Measurements from ENCODE around the gene C4orf50. TPM values are rescaled to one million over a fixed set of nuclear protein-coding genes. Genes with fewer than 3 reads are reported as not detected.

Gene C4orf50
- total and polyA plus RNA-seq, 2 of the 4 experiments (the other 2 are of a cell fraction) = not detected

DNA sequence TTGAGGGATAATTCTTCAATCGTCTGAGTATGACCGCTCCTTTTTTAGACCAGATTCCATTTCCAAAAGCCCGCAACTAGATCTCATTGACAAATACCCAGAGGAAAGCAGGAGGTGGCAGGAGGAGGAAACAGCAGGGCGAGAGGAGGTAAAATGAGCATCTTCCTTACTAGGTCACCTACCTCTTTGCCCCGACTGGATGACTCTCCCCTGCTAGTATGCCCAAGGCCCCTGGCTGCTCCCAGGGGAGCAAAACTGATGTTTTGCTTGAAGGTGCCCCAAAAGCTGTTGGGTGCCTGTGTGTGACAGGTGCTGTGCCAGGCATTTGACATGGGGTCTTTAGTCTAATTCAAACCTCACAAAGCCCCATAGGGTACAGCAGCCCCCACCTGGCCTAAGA is 48.9 kb downstream of the C4orf50 start:
- Histone ChIP-seq H2AFZ (replicated peaks; ENCODE audit: low read length, poor library complexity) (no peak overlapping the region), H2BK20ac (ENCODE audit: low read depth, low read length) (no peak overlapping the region), H3K14ac (replicated peaks; ENCODE audit: low read depth, low read length) (no peak overlapping the region), H3K4me3 (ENCODE audit: insufficient read depth, low read depth, low read length) (no peak overlapping the region), H2AK5ac (ENCODE audit: low read depth, low read length) (no peak overlapping the region), H2BK5ac (ENCODE audit: low read depth, low read length, poor library complexity, severe bottlenecking) (no peak overlapping the region), H3K18ac (ENCODE audit: low read depth, low read length) (no peak overlapping the region), H3K56ac (ENCODE audit: extremely low read depth, insufficient read depth, low read length) (no peak overlapping the region), H3K23ac (ENCODE audit: low read depth, low read length) (no peak overlapping the region), H4K8ac (ENCODE audit: low read depth in 2 of 2, low read length in 2 of 2) (no peak overlapping the region), H3K4me2 (ENCODE audit: low read depth, low read length) (no peak overlapping the region), H4K91ac (ENCODE audit: insufficient read depth, low read depth, low read length) (no peak overlapping the region), H3K79me1 (ENCODE audit: low read depth in 1 of 2, low read length in 2 of 2) (no peaks in the 10 kb centered on the region), H3K9ac (ENCODE audit: low read depth, low read length) (no peak overlapping the region), H2AK9ac (replicated peaks; ENCODE audit: low read depth, low read length, poor library complexity) (no peak overlapping the region), H3K27ac (ENCODE audit: insufficient read depth, low read length) (no peak overlapping the region), H2BK15ac (ENCODE audit: low read depth, low read length) (no peak overlapping the region), H4K5ac (ENCODE audit: low read depth, low read length) (no peak overlapping the region), H3K36me3 (ENCODE audit: control insufficient read depth, insufficient read depth, low read length) (no peaks in the 10 kb centered on the region), H3K9me3 (ENCODE audit: control insufficient read depth, insufficient read depth, low read length) (no peaks in the 10 kb centered on the region), H2BK120ac (ENCODE audit: low read depth, low read length) (no peak overlapping the region), H3K4ac (ENCODE audit: low read depth, low read length) (no peak overlapping the region), H4K20me1 (ENCODE audit: insufficient read depth, low read length) (no peaks in the 10 kb centered on the region), H3K27me3 (ENCODE audit: control insufficient read depth, insufficient read depth, low read length) (no peaks in the 10 kb centered on the region; the same call in 1 of the 2 replicates), H3K9me1 (ENCODE audit: insufficient read depth, low read length) (no peaks in the 10 kb centered on the region), H3K4me1 (ENCODE audit: control insufficient read depth, insufficient read depth, low read length) (no peaks in the 10 kb centered on the region)
- ChIA-PET POLR2A (ENCODE audit: unreplicated experiment) (no interaction called here), CTCF (no interaction called here)
- no TSS peak for BruUV-seq (replicated peaks)
- DNase-seq = no peak
- dilution Hi-C loops (cut with HindIII; ENCODE audit: low sequenced_read_pairs, unreplicated experiment) (no loop called here), in situ Hi-C loops (cut with MboI; ENCODE audit: low sequenced_read_pairs) (no loop called here), intact Hi-C loops (cut with micrococcal nuclease) (no loop called here)
- WGBS, 2 experiments (ENCODE audit: extremely low coverage in 2 of 2, insufficient read length in 1 of 2) = no CpG with 5 or more reads among the region's 5 CpGs
- no peak for ATAC-seq (ENCODE audit: low read depth)
- TF ChIP-seq CHD1 (IDR thresholded peaks at IDR 0.05; ENCODE audit: low read depth, low read length) = no peak
- no peak for TF ChIP-seq MXI1 (IDR thresholded peaks at IDR 0.05; ENCODE audit: borderline replicate concordance, low read depth, low read length)
- no peak for TF ChIP-seq CEBPB (IDR thresholded peaks at IDR 0.05; ENCODE audit: low read depth, low read length)
- TF ChIP-seq, protein P1, sequence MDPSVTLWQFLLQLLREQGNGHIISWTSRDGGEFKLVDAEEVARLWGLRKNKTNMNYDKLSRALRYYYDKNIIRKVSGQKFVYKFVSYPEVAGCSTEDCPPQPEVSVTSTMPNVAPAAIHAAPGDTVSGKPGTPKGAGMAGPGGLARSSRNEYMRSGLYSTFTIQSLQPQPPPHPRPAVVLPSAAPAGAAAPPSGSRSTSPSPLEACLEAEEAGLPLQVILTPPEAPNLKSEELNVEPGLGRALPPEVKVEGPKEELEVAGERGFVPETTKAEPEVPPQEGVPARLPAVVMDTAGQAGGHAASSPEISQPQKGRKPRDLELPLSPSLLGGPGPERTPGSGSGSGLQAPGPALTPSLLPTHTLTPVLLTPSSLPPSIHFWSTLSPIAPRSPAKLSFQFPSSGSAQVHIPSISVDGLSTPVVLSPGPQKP (IDR thresholded peaks at IDR 0.05; ENCODE audit: borderline replicate concordance, low read depth, low read length) = no peak
- no peak for TF ChIP-seq RCOR1 (IDR thresholded peaks at IDR 0.05; ENCODE audit: insufficient replicate concordance, low read length)
- TF ChIP-seq, protein P2, sequence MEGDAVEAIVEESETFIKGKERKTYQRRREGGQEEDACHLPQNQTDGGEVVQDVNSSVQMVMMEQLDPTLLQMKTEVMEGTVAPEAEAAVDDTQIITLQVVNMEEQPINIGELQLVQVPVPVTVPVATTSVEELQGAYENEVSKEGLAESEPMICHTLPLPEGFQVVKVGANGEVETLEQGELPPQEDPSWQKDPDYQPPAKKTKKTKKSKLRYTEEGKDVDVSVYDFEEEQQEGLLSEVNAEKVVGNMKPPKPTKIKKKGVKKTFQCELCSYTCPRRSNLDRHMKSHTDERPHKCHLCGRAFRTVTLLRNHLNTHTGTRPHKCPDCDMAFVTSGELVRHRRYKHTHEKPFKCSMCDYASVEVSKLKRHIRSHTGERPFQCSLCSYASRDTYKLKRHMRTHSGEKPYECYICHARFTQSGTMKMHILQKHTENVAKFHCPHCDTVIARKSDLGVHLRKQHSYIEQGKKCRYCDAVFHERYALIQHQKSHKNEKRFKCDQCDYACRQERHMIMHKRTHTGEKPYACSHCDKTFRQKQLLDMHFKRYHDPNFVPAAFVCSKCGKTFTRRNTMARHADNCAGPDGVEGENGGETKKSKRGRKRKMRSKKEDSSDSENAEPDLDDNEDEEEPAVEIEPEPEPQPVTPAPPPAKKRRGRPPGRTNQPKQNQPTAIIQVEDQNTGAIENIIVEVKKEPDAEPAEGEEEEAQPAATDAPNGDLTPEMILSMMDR (conservative IDR thresholded peaks at IDR 0.05; ENCODE audit: low read depth, low read length) = no peak
- TF ChIP-seq, protein P3, sequence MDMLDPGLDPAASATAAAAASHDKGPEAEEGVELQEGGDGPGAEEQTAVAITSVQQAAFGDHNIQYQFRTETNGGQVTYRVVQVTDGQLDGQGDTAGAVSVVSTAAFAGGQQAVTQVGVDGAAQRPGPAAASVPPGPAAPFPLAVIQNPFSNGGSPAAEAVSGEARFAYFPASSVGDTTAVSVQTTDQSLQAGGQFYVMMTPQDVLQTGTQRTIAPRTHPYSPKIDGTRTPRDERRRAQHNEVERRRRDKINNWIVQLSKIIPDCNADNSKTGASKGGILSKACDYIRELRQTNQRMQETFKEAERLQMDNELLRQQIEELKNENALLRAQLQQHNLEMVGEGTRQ (IDR thresholded peaks at IDR 0.05; ENCODE audit: low read depth, low read length) = no peak
- no peak for TF ChIP-seq SMC3 (IDR thresholded peaks at IDR 0.05; ENCODE audit: low read depth, low read length)
- TF ChIP-seq RFX5 (IDR thresholded peaks at IDR 0.05; ENCODE audit: low read depth, low read length) = no peak
- TF ChIP-seq BHLHE40 (IDR thresholded peaks at IDR 0.05; ENCODE audit: low read depth, low read length) = no peak
- no peak for TF ChIP-seq NFE2L2 (IDR thresholded peaks at IDR 0.05; ENCODE audit: low read depth, low read length)
- no peak for TF ChIP-seq MAFK (IDR thresholded peaks at IDR 0.05; ENCODE audit: low read depth, low read length)
- TF ChIP-seq FOS (IDR thresholded peaks at IDR 0.05; ENCODE audit: low read depth, low read length) = no peak
- no peak for TF ChIP-seq POLR2A (IDR thresholded peaks at IDR 0.05; ENCODE audit: low read depth, low read length)
- no peak for TF ChIP-seq MAZ (IDR thresholded peaks at IDR 0.05; ENCODE audit: borderline replicate concordance, low read depth, low read length)
- no peak for TF ChIP-seq RAD21 (IDR thresholded peaks at IDR 0.05; ENCODE audit: low read length)

All from IMR-90 (cell line).